IMR-90 (cell line): ENCODE measurements around the gene RIMBP2. TPM values are rescaled to one million over a fixed set of nuclear protein-coding genes. Genes with fewer than 3 reads are reported as not detected.

ENCODE experiments used
- ATAC-seq: fragments of 200-7000 bp; cut with Tn5 transposase; 2 replicates; pipeline ENCODE4 v1.9.1; 2020; ENCODE audit warnings: low read depth, mild to moderate bottlenecking, moderate library complexity
- BruUV-seq: library from RNA; stranded (reverse); fragments of 400-500 nt; replicated peaks from 2 replicates; lab custom pipeline; 2021; lab: Mats Ljungman, UMichigan
- CTCF ChIA-PET: fragments of 300-600 bp; formaldehyde crosslinking; extraction: SDS; loops from one replicate; lab custom pipeline; 2021; ENCODE audit warnings: antibody characterized with exemption; lab: Yijun Ruan, JAX
- POLR2A ChIA-PET: fragments of 300-600 bp; sonication (Branson Sonifier 250); formaldehyde crosslinking; loops from one replicate; lab custom pipeline; 2022; ENCODE audit warnings: antibody characterized with exemption; ENCODE audit not compliant: unreplicated experiment; lab: Charles Lee
- DNase-seq: peaks from one replicate; pipeline ENCODE4 v3.0.0; 2013
- H2AFZ ChIP-seq: replicated peaks from 2 replicates; pipeline ENCODE3; 2013; ENCODE audit warnings: low read length, mild to moderate bottlenecking; ENCODE audit not compliant: poor library complexity
- H2AK5ac ChIP-seq: 2 replicates; pipeline ENCODE4 v1.6.1; 2013; ENCODE audit warnings: low read depth, low read length, inconsistent platforms
- H2AK9ac ChIP-seq: replicated peaks from 2 replicates; pipeline ENCODE3; 2013; ENCODE audit warnings: mild to moderate bottlenecking, low read depth, low read length, moderate library complexity; ENCODE audit not compliant: poor library complexity
- H2BK120ac ChIP-seq: 2 replicates; pipeline ENCODE4 v1.6.1; 2013; ENCODE audit warnings: low read depth, low read length, inconsistent platforms
- H2BK15ac ChIP-seq: 3 replicates; pipeline ENCODE4 v1.6.1; 2013; ENCODE audit warnings: low read depth, low read length, inconsistent platforms
- H2BK20ac ChIP-seq: 2 replicates; pipeline ENCODE4 v1.6.1; 2013; ENCODE audit warnings: low read depth, mild to moderate bottlenecking, inconsistent platforms, low read length, moderate library complexity
- H2BK5ac ChIP-seq: 2 replicates; pipeline ENCODE4 v1.6.1; 2013; ENCODE audit warnings: mild to moderate bottlenecking, low read depth, low read length, inconsistent platforms; ENCODE audit not compliant: poor library complexity, severe bottlenecking
- H3K14ac ChIP-seq: replicated peaks from 2 replicates; pipeline ENCODE4 v1.6.1; 2013; ENCODE audit warnings: low read depth, low read length, inconsistent platforms
- H3K18ac ChIP-seq: 2 replicates; pipeline ENCODE4 v1.6.1; 2013; ENCODE audit warnings: low read depth, low read length, control low read depth
- H3K23ac ChIP-seq: 2 replicates; pipeline ENCODE4 v1.6.1; 2013; ENCODE audit warnings: low read depth, low read length, inconsistent platforms
- H3K27ac ChIP-seq: 2 replicates; pipeline ENCODE4 v1.5.1; 2013; ENCODE audit warnings: mild to moderate bottlenecking, control low read depth, low read length; ENCODE audit not compliant: insufficient read depth
- H3K27me3 ChIP-seq: 2 replicates; pipeline ENCODE4 v1.6.1; 2013; ENCODE audit warnings: low read length; ENCODE audit not compliant: control insufficient read depth, insufficient read depth
- H3K36me3 ChIP-seq: 2 replicates; pipeline ENCODE4 v1.6.1; 2013; ENCODE audit warnings: low read length, mixed read lengths; ENCODE audit not compliant: control insufficient read depth, insufficient read depth
- H3K4ac ChIP-seq: 2 replicates; pipeline ENCODE4 v1.6.1; 2013; ENCODE audit warnings: low read depth, low read length, inconsistent platforms
- H3K4me1 ChIP-seq: 2 replicates; pipeline ENCODE4 v1.6.1; 2013; ENCODE audit warnings: low read length, mixed read lengths; ENCODE audit not compliant: control insufficient read depth, insufficient read depth
- H3K4me2 ChIP-seq: 2 replicates; pipeline ENCODE4 v1.6.1; 2013; ENCODE audit warnings: low read depth, mild to moderate bottlenecking, control low read depth, low read length, moderate library complexity
- H3K4me3 ChIP-seq: 2 replicates; pipeline ENCODE4 v1.5.1; 2013; ENCODE audit warnings: low read depth, mild to moderate bottlenecking, control low read depth, low read length, moderate library complexity; ENCODE audit not compliant: insufficient read depth
- H3K56ac ChIP-seq: 2 replicates; pipeline ENCODE4 v1.6.1; 2013; ENCODE audit warnings: low read length, inconsistent platforms; ENCODE audit not compliant: insufficient read depth; ENCODE audit errors: extremely low read depth
- H3K79me1 ChIP-seq, 2 experiments: 2 replicates each; pipeline ENCODE4 v1.6.1; 2013; ENCODE audit warnings: low read length in 2 of 2, inconsistent platforms in 1 of 2, low read depth in 1 of 2
- H3K9ac ChIP-seq: 2 replicates; pipeline ENCODE4 v1.6.1; 2013; ENCODE audit warnings: low read depth, low read length, control low read depth
- H3K9me1 ChIP-seq: 2 replicates; pipeline ENCODE4 v1.6.1; 2013; ENCODE audit warnings: low read length, inconsistent platforms; ENCODE audit not compliant: insufficient read depth
- H3K9me3 ChIP-seq: 2 replicates; pipeline ENCODE4 v1.6.1; 2013; ENCODE audit warnings: low read length; ENCODE audit not compliant: control insufficient read depth, insufficient read depth
- H4K20me1 ChIP-seq: 2 replicates; pipeline ENCODE4 v1.6.1; 2013; ENCODE audit warnings: low read length, inconsistent platforms; ENCODE audit not compliant: insufficient read depth
- H4K5ac ChIP-seq: 2 replicates; pipeline ENCODE4 v1.6.1; 2013; ENCODE audit warnings: mild to moderate bottlenecking, low read depth, low read length, control low read depth
- H4K8ac ChIP-seq, 2 experiments: 2 replicates each; pipeline ENCODE4 v1.6.1; 2013; ENCODE audit warnings: low read depth in 2 of 2, low read length in 2 of 2, control low read depth in 1 of 2, inconsistent platforms in 1 of 2
- H4K91ac ChIP-seq: 2 replicates; pipeline ENCODE4 v1.6.1; 2013; ENCODE audit warnings: low read depth, low read length, inconsistent platforms; ENCODE audit not compliant: insufficient read depth
- BHLHE40 ChIP-seq: fragments of 150-350 bp; IDR thresholded peaks from 2 replicates; pipeline ENCODE4 v1.6.1; 2016; ENCODE audit warnings: mild to moderate bottlenecking, low read depth, low read length
- CEBPB ChIP-seq: IDR thresholded peaks from 2 replicates; pipeline ENCODE4 v1.6.1; 2012; ENCODE audit warnings: low read depth, low read length, improper control_type of control experiment
- CHD1 ChIP-seq: IDR thresholded peaks from 2 replicates; pipeline ENCODE4 v1.6.1; 2012; ENCODE audit warnings: low read depth, low read length, improper control_type of control experiment
- CTCF ChIP-seq: conservative IDR thresholded peaks from 2 replicates; pipeline ENCODE4 v1.5.1; 2012; ENCODE audit warnings: mild to moderate bottlenecking, low read depth, low read length, improper control_type of control experiment
- ELK1 ChIP-seq: fragments of 150-350 bp; IDR thresholded peaks from 2 replicates; pipeline ENCODE4 v1.6.1; 2016; ENCODE audit warnings: low read depth, mild to moderate bottlenecking, low read length, moderate library complexity, borderline replicate concordance
- FOS ChIP-seq: fragments of 150-350 bp; IDR thresholded peaks from 2 replicates; pipeline ENCODE4 v1.6.1; 2016; ENCODE audit warnings: low read depth, low read length
- MAFK ChIP-seq: IDR thresholded peaks from 2 replicates; pipeline ENCODE4 v1.6.1; 2012; ENCODE audit warnings: low read depth, low read length, improper control_type of control experiment
- MAZ ChIP-seq: IDR thresholded peaks from 2 replicates; pipeline ENCODE4 v1.6.1; 2012; ENCODE audit warnings: low read depth, mild to moderate bottlenecking, low read length, improper control_type of control experiment, moderate library complexity, borderline replicate concordance
- MXI1 ChIP-seq: IDR thresholded peaks from 2 replicates; pipeline ENCODE4 v1.6.1; 2012; ENCODE audit warnings: low read depth, mild to moderate bottlenecking, low read length, moderate library complexity, borderline replicate concordance
- NFE2L2 ChIP-seq: fragments of 150-350 bp; IDR thresholded peaks from 2 replicates; pipeline ENCODE4 v1.6.1; 2016; ENCODE audit warnings: low read depth, mild to moderate bottlenecking, low read length
- POLR2A ChIP-seq: IDR thresholded peaks from 2 replicates; pipeline ENCODE4 v1.6.1; 2012; ENCODE audit warnings: mild to moderate bottlenecking, low read depth, low read length
- RAD21 ChIP-seq: IDR thresholded peaks from 2 replicates; pipeline ENCODE4 v1.6.1; 2012; ENCODE audit warnings: low read length, improper control_type of control experiment
- RCOR1 ChIP-seq: IDR thresholded peaks from 2 replicates; pipeline ENCODE4 v1.6.1; 2012; ENCODE audit warnings: mild to moderate bottlenecking, low read length, improper control_type of control experiment; ENCODE audit not compliant: insufficient replicate concordance
- RFX5 ChIP-seq: IDR thresholded peaks from 2 replicates; pipeline ENCODE4 v1.8.0; 2012; ENCODE audit warnings: low read depth, mild to moderate bottlenecking, low read length, moderate library complexity
- SMC3 ChIP-seq: fragments of 150-350 bp; IDR thresholded peaks from 2 replicates; pipeline ENCODE4 v1.6.1; 2016; ENCODE audit warnings: low read depth, mild to moderate bottlenecking, antibody characterized with exemption, low read length, moderate library complexity
- USF2 ChIP-seq: fragments of 150-350 bp; IDR thresholded peaks from 2 replicates; pipeline ENCODE4 v1.6.1; 2017; ENCODE audit warnings: mild to moderate bottlenecking, antibody characterized with exemption, low read length, low read depth
- WGBS, 2 experiments: methylation state at CpG; one replicate each; pipeline versions ENCODE4 v1.1.5 to v1.1.7; 2013; ENCODE audit warnings: missing lambda C conversion rate in 2 of 2; ENCODE audit not compliant: insufficient read length in 1 of 2; ENCODE audit errors: extremely low coverage in 2 of 2; 5-methylcytosine and 5-hydroxymethylcytosine counted together
- dilution Hi-C: fragments of 300-500 bp; cut with HindIII; formaldehyde crosslinking; loops from one replicate; pipeline ENCODE4 v1.14.3; 2018; ENCODE audit warnings: low sequenced_read_pairs; ENCODE audit not compliant: unreplicated experiment
- in situ Hi-C: fragments of 300-500 bp; cut with MboI; formaldehyde crosslinking; loops from 3 replicates; pipeline ENCODE4 v1.14.3; 2019; ENCODE audit warnings: low sequenced_read_pairs, inconsistent platforms, mixed read lengths
- intact Hi-C: fragments of 100-400 bp; cut with micrococcal nuclease; formaldehyde crosslinking; loops from 2 replicates; pipeline ENCODE4 v1.10.0; 2022
- polyA plus RNA-seq, 3 experiments: library from polyadenylated mRNA; depleted of rRNA; stranded (reverse); fragments of >200 nt; gene quantifications; 2 replicates each; pipeline ENCODE4 v1.2.3, GENCODE V29; 2012; ENCODE audit warnings: low replicate concordance in 1 of 3
- total RNA-seq: library from RNA; depleted of rRNA; stranded (reverse); fragments of >200 nt; gene quantifications from 2 replicates; pipeline ENCODE4 v1.2.3, GENCODE V29; 2012

The RIMBP2 gene
- total and polyA plus RNA-seq, 2 of the 4 experiments (the other 2 are of a cell fraction): not detected

- H3K9me1 ChIP-seq: no peaks in the 10 kb centered on the region
- H2BK20ac ChIP-seq: no peak overlapping the region
- H3K18ac ChIP-seq: no peak overlapping the region
- no peak overlapping the region for H2BK15ac ChIP-seq
- H3K4me3 ChIP-seq: no peak overlapping the region
- no peak overlapping the region for H3K4ac ChIP-seq
- H2BK5ac ChIP-seq: no peak overlapping the region
- DNase-seq (no peak), ATAC-seq (no peak)
- H3K4me2 ChIP-seq: no peak overlapping the region
- H4K8ac ChIP-seq: no peak overlapping the region
- BruUV-seq: no TSS peak
- no peak overlapping the region for H3K23ac ChIP-seq
- H3K27ac ChIP-seq: no peak overlapping the region
- CTCF ChIA-PET: no interaction called here
- TF ChIP-seq BHLHE40 (no peak), POLR2A (no peak), MAZ (no peak), ELK1 (no peak), CEBPB (no peak), SMC3 (no peak), FOS (no peak), RAD21 (no peak), MXI1 (no peak), USF2 (no peak), CTCF (no peak), RCOR1 (no peak), CHD1 (no peak), MAFK (no peak), RFX5 (no peak), NFE2L2 (no peak)
- H3K36me3 ChIP-seq: no peaks in the 10 kb centered on the region
- H4K20me1 ChIP-seq: no peaks in the 10 kb centered on the region
- no peak overlapping the region for H3K56ac ChIP-seq
- no peaks in the 10 kb centered on the region for H3K4me1 ChIP-seq
- no peaks in the 10 kb centered on the region for H3K79me1 ChIP-seq
- H2AFZ ChIP-seq: peak overlapping the region; percentile 6
- no peak overlapping the region for H3K14ac ChIP-seq
- H3K9ac ChIP-seq: no peak overlapping the region
- no peak overlapping the region for H2AK9ac ChIP-seq
- H2AK5ac ChIP-seq: no peak overlapping the region
- no peak overlapping the region for H2BK120ac ChIP-seq
- in situ Hi-C loops: no loop called here
- H4K5ac ChIP-seq: no peak overlapping the region
- dilution Hi-C loops: no loop called here
- POLR2A ChIA-PET: no interaction called here
- no peak overlapping the region for H4K91ac ChIP-seq
- peaks cover 36% of the 10 kb centered on the region for H3K9me3 ChIP-seq
- intact Hi-C loops: no loop called here
- 100% methylated on average over 1 of the region's 15 CpGs; no CpG with 5 or more reads in 1 of the 2 experiments for WGBS, 2 experiments
- H3K27me3 ChIP-seq: no peaks in the 10 kb centered on the region
Observed at GRCh38 chr12:130680451-130680990, 35.6 kb downstream of the RIMBP2 start.
